DOHH2 (cell line): ENCODE results near the gene DNASE1.

Experiments
- H3F3A ChIP-seq: fragments of 200-600 bp; sonication (generic), shearing (Covaris generic); 2 replicates; pipeline ENCODE4 v1.6.0; 2016; ENCODE audit warnings: antibody characterized with exemption, mild to moderate bottlenecking; ENCODE audit not compliant: control insufficient read depth, insufficient read depth
- H3K27ac ChIP-seq: fragments of 200-600 bp; sonication (generic); 2 replicates; pipeline ENCODE4 v1.5.1; 2014; ENCODE audit warnings: low read depth, mild to moderate bottlenecking, low read length, moderate library complexity
- H3K27me3 ChIP-seq: fragments of 200-600 bp; sonication (generic); 2 replicates; pipeline ENCODE4 v1.6.1; 2014; ENCODE audit warnings: mild to moderate bottlenecking, low read length, mixed read lengths; ENCODE audit not compliant: control insufficient read depth
- H3K36me3 ChIP-seq: fragments of 200-600 bp; sonication (generic); 2 replicates; pipeline ENCODE4 v1.6.1; 2014; ENCODE audit warnings: mild to moderate bottlenecking, low read length, moderate library complexity, mixed read lengths; ENCODE audit not compliant: control insufficient read depth
- H3K4me1 ChIP-seq: fragments of 200-600 bp; sonication (generic); 2 replicates; pipeline ENCODE4 v1.6.1; 2014; ENCODE audit warnings: mild to moderate bottlenecking, low read length, mixed read lengths; ENCODE audit not compliant: control insufficient read depth
- H3K4me2 ChIP-seq: fragments of 200-600 bp; sonication (generic); 2 replicates; pipeline ENCODE4 v1.6.0; 2014; ENCODE audit warnings: mild to moderate bottlenecking, low read length, moderate library complexity
- H3K4me3 ChIP-seq: fragments of 200-600 bp; sonication (generic); 2 replicates; pipeline ENCODE4 v1.5.1; 2014; ENCODE audit warnings: mild to moderate bottlenecking, low read length, mixed read lengths
- H3K79me2 ChIP-seq: fragments of 200-600 bp; sonication (generic); 2 replicates; pipeline ENCODE4 v1.6.1; 2014; ENCODE audit warnings: mild to moderate bottlenecking, low read length, mixed read lengths; ENCODE audit not compliant: control insufficient read depth
- H3K9me2 ChIP-seq: fragments of 200-600 bp; sonication (generic); replicated peaks from 2 replicates; pipeline ENCODE4 v1.6.1; 2014; ENCODE audit warnings: mild to moderate bottlenecking, low read length, mixed read lengths; ENCODE audit not compliant: control insufficient read depth
- H3K9me3 ChIP-seq: fragments of 200-600 bp; sonication (generic); 2 replicates; pipeline ENCODE4 v1.6.1; 2014; ENCODE audit warnings: antibody characterized with exemption, low read length, mixed read lengths; ENCODE audit not compliant: control insufficient read depth, insufficient read depth
- H4K20me1 ChIP-seq: fragments of 200-600 bp; sonication (generic); 2 replicates; pipeline ENCODE4 v1.6.0; 2014; ENCODE audit warnings: low read depth, mild to moderate bottlenecking, antibody characterized with exemption, low read length, moderate library complexity; ENCODE audit not compliant: control insufficient read depth, insufficient read depth
- CTCF ChIP-seq: fragments of 200-600 bp; sonication (generic); IDR thresholded peaks from one replicate; pipeline ENCODE4 v1.5.1; 2014; ENCODE audit warnings: antibody characterized with exemption, mild to moderate bottlenecking, low read depth, low read length; ENCODE audit not compliant: poor library complexity, severe bottlenecking
- EZH2phosphoT487 ChIP-seq: fragments of 200-600 bp; sonication (generic); IDR thresholded peaks from 2 replicates; pipeline ENCODE4 v1.6.1; 2017; ENCODE audit warnings: borderline replicate concordance, mild to moderate bottlenecking, antibody characterized with exemption, low read length, moderate library complexity, mixed read lengths

The DNASE1 gene

GRCh38 chr16:3698941-3699340 is 44.5 kb downstream of the DNASE1 start:
- H3K4me3 ChIP-seq: no peak overlapping the region
- H3K36me3 ChIP-seq: peaks cover 66% of the 10 kb centered on the region
- no peak overlapping the region for H3K4me2 ChIP-seq
- H3K9me2 ChIP-seq: no peaks in the 10 kb centered on the region
- no peak overlapping the region for H3K27ac ChIP-seq
- no peaks in the 10 kb centered on the region for H3K27me3 ChIP-seq
- H3F3A ChIP-seq: no peaks in the 10 kb centered on the region
- peaks cover 5% of the 10 kb centered on the region; the same call in 1 of the 2 replicates for H4K20me1 ChIP-seq
- H3K4me1 ChIP-seq: no peaks in the 10 kb centered on the region
- no peaks in the 10 kb centered on the region for H3K9me3 ChIP-seq
- peaks cover 98% of the 10 kb centered on the region for H3K79me2 ChIP-seq
- TF ChIP-seq EZH2phosphoT487 (no peak), CTCF (no peak)

GRCh38 chr16:3701531-3701930 is 47.0 kb downstream of the DNASE1 start:
- peaks cover 55% of the 10 kb centered on the region for H3K36me3 ChIP-seq
- no peak overlapping the region for H3K27ac ChIP-seq
- H3K9me3 ChIP-seq: no peaks in the 10 kb centered on the region
- no peak overlapping the region for H3K4me2 ChIP-seq
- TF ChIP-seq CTCF (no peak), EZH2phosphoT487 (no peak)
- no peaks in the 10 kb centered on the region for H3K9me2 ChIP-seq
- H3K4me1 ChIP-seq: peaks cover 4% of the 10 kb centered on the region
- H3K4me3 ChIP-seq: no peak overlapping the region
- 0 out of 2 replicates have a peak, but pooled peaks cover 1% of the 10 kb centered on the region for H3F3A ChIP-seq
- H3K27me3 ChIP-seq: no peaks in the 10 kb centered on the region
- H3K79me2 ChIP-seq: peaks cover 98% of the 10 kb centered on the region
- H4K20me1 ChIP-seq: 0 out of 2 replicates have a peak, but pooled peaks cover 1% of the 10 kb centered on the region

DNA sequence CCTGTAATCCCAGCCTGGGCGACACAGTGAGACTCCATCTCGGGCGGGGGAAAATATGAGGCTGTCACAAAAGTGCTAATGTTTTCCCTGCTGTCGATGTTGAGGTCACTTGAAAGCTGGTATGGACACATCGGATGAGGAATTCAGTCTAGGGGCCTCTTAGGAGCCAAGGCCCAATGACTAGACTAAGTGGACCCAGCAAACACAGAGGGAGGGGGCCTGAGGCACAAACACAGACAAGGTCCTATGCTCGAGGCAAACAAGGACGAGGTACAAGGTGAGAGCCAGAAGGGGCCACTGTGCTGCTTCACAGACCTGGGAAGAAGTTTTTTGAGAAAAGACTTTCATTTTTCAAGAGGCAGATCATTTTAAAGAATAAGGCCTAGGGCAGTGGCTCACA is 47.6 kb downstream of the DNASE1 start:
- H3K4me2 ChIP-seq: no peak overlapping the region
- 0 out of 2 replicates have a peak, but pooled peaks cover 4% of the 10 kb centered on the region for H4K20me1 ChIP-seq
- no peaks in the 10 kb centered on the region for H3K9me3 ChIP-seq
- no peaks in the 10 kb centered on the region for H3K9me2 ChIP-seq
- H3K4me3 ChIP-seq: no peak overlapping the region
- H3K4me1 ChIP-seq: peaks cover 6% of the 10 kb centered on the region
- H3K27me3 ChIP-seq: no peaks in the 10 kb centered on the region
- H3K36me3 ChIP-seq: peaks cover 54% of the 10 kb centered on the region
- H3F3A ChIP-seq: 0 out of 2 replicates have a peak, but pooled peaks cover 3% of the 10 kb centered on the region
- TF ChIP-seq EZH2phosphoT487: no peak
- TF ChIP-seq CTCF: no peak
- no peak overlapping the region for H3K27ac ChIP-seq
- peaks cover 98% of the 10 kb centered on the region for H3K79me2 ChIP-seq
